ENCODE results near the gene HMCN1.

Gene HMCN1

GRCh38 chr1:185735701-185736064 lies 1.5 kb downstream of the HMCN1 start:
- H3K27me3 ChIP-seq (ENCODE audit: insufficient read depth, low read length), result no peaks in the 10 kb centered on the region
- no peaks in the 10 kb centered on the region for H4K20me1 ChIP-seq (ENCODE audit: insufficient read depth, low read length)
- H3K9me3 ChIP-seq (ENCODE audit: low read length), result no peaks in the 10 kb centered on the region
- H3K4me3 ChIP-seq (ENCODE audit: low read depth, low read length, poor library complexity, severe bottlenecking), result no peak overlapping the region
- no peaks in the 10 kb centered on the region for H3K4me1 ChIP-seq (ENCODE audit: insufficient read depth, low read length, severe bottlenecking)
- no peaks in the 10 kb centered on the region for H3F3A ChIP-seq (ENCODE audit: insufficient read depth, low read length)
- no peak for TF ChIP-seq CTCF (IDR thresholded peaks at IDR 0.05; ENCODE audit: low read length)
- TF ChIP-seq EZH2 (IDR thresholded peaks at IDR 0.05; ENCODE audit: borderline replicate concordance, low read length), result no peak
- no peak overlapping the region for H3K9ac ChIP-seq (ENCODE audit: low read length)
- no peak overlapping the region for H3K27ac ChIP-seq (ENCODE audit: low read depth, low read length, poor library complexity, severe bottlenecking)
- H2AFZ ChIP-seq (ENCODE audit: low read length), result no peak overlapping the region
- no peak overlapping the region for H3K4me2 ChIP-seq (ENCODE audit: low read length)
- H3K9me2 ChIP-seq (ENCODE audit: low read depth, low read length), result no peaks in the 10 kb centered on the region
- no peaks in the 10 kb centered on the region for H3K79me2 ChIP-seq (ENCODE audit: insufficient read depth, low read length)
- no peaks in the 10 kb centered on the region for H3K36me3 ChIP-seq (ENCODE audit: insufficient read depth, low read length)

GRCh38 chr1:185739967-185740366 lies 5.8 kb downstream of the HMCN1 start:
- Histone ChIP-seq H3K27me3 (ENCODE audit: insufficient read depth, low read length) (no peaks in the 10 kb centered on the region), H4K20me1 (ENCODE audit: insufficient read depth, low read length) (no peaks in the 10 kb centered on the region), H3F3A (ENCODE audit: insufficient read depth, low read length) (no peaks in the 10 kb centered on the region), H3K9me2 (ENCODE audit: low read depth, low read length) (no peaks in the 10 kb centered on the region), H3K9ac (ENCODE audit: low read length) (no peak overlapping the region), H3K9me3 (ENCODE audit: low read length) (no peaks in the 10 kb centered on the region), H2AFZ (ENCODE audit: low read length) (no peak overlapping the region), H3K36me3 (ENCODE audit: insufficient read depth, low read length) (no peaks in the 10 kb centered on the region), H3K79me2 (ENCODE audit: insufficient read depth, low read length) (no peaks in the 10 kb centered on the region), H3K4me1 (ENCODE audit: insufficient read depth, low read length, severe bottlenecking) (no peaks in the 10 kb centered on the region), H3K4me3 (ENCODE audit: low read depth, low read length, poor library complexity, severe bottlenecking) (no peak overlapping the region), H3K27ac (ENCODE audit: low read depth, low read length, poor library complexity, severe bottlenecking) (no peak overlapping the region), H3K4me2 (ENCODE audit: low read length) (no peak overlapping the region)
- TF ChIP-seq EZH2 (IDR thresholded peaks at IDR 0.05; ENCODE audit: borderline replicate concordance, low read length), result no peak
- no peak for TF ChIP-seq CTCF (IDR thresholded peaks at IDR 0.05; ENCODE audit: low read length)

GRCh38 chr1:185741551-185741950 lies 7.4 kb downstream of the HMCN1 start:
- no peak overlapping the region for H3K27ac ChIP-seq (ENCODE audit: low read depth, low read length, poor library complexity, severe bottlenecking)
- H3F3A ChIP-seq (ENCODE audit: insufficient read depth, low read length), result no peaks in the 10 kb centered on the region
- no peaks in the 10 kb centered on the region for H3K9me3 ChIP-seq (ENCODE audit: low read length)
- no peaks in the 10 kb centered on the region for H3K4me1 ChIP-seq (ENCODE audit: insufficient read depth, low read length, severe bottlenecking)
- H3K36me3 ChIP-seq (ENCODE audit: insufficient read depth, low read length), result no peaks in the 10 kb centered on the region
- TF ChIP-seq EZH2 (IDR thresholded peaks at IDR 0.05; ENCODE audit: borderline replicate concordance, low read length) (no peak), CTCF (IDR thresholded peaks at IDR 0.05; ENCODE audit: low read length) (no peak)
- no peaks in the 10 kb centered on the region for H3K27me3 ChIP-seq (ENCODE audit: insufficient read depth, low read length)
- H3K4me2 ChIP-seq (ENCODE audit: low read length), result no peak overlapping the region
- H3K79me2 ChIP-seq (ENCODE audit: insufficient read depth, low read length), result no peaks in the 10 kb centered on the region
- no peak overlapping the region for H3K4me3 ChIP-seq (ENCODE audit: low read depth, low read length, poor library complexity, severe bottlenecking)
- no peaks in the 10 kb centered on the region for H3K9me2 ChIP-seq (ENCODE audit: low read depth, low read length)
- H4K20me1 ChIP-seq (ENCODE audit: insufficient read depth, low read length), result no peaks in the 10 kb centered on the region
- no peak overlapping the region for H3K9ac ChIP-seq (ENCODE audit: low read length)
- no peak overlapping the region for H2AFZ ChIP-seq (ENCODE audit: low read length)
